T-helper 2 cell treated with Interferon-gamma antibody and Interleukin-4, amounts not matched to agents 100 ng/mL and 5 ng/mL, for 36 hours (primary cell): Measurements from ENCODE around the gene ZNF775. TPM values are rescaled to one million over a fixed set of nuclear protein-coding genes. Genes with fewer than 3 reads are reported as not detected.
"Not testable (repeated sequence)": the region's sequence is repeated elsewhere in the genome, so short reads cannot be mapped to it uniquely, and the experiment has no call there.

Source experiments
- intact Hi-C: fragments of 100-400 bp; cut with micrococcal nuclease; formaldehyde crosslinking; loops from one replicate; pipeline ENCODE4 v1.15.1; 2023
- total RNA-seq: library from RNA; stranded (reverse); gene quantifications from 2 replicates; pipeline ENCODE4 v1.2.3, GENCODE V29; 2022

The ZNF775 gene
- total RNA-seq, 1 donor from 2014 or later = 4.2 TPM

- intact Hi-C loops = no loop called here
Observed at GRCh38 chr7:150380463-150380862, 1.3 kb downstream of the ZNF775 start.

DNA sequence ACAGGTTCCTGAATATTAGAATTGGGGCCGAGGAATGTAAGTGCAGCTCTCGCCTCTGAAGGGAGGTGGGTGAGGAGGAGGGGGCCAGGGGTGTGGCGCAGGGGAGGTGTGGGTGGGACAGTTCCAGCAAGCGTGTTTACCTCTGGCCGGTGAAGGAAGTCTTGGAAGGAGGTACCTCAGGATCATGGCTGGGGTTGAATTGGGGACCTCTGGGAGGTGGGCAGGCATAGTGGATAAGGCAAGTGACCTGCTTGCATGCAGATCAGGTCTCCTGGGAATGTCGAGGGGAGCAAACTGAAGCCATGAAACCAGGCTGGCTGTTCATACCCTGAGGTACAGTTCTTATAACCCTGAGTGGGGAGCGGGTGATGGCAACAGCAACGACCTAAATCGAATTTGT lies 2.0 kb downstream of the ZNF775 start:
- intact Hi-C loops = no loop called here

GRCh38 chr7:150381785-150382122 lies 2.6 kb downstream of the ZNF775 start:
- intact Hi-C loops = no loop called here

- intact Hi-C loops = no loop called here
Observed at GRCh38 chr7:150382123-150382843, 3.2 kb downstream of the ZNF775 start.

DNA sequence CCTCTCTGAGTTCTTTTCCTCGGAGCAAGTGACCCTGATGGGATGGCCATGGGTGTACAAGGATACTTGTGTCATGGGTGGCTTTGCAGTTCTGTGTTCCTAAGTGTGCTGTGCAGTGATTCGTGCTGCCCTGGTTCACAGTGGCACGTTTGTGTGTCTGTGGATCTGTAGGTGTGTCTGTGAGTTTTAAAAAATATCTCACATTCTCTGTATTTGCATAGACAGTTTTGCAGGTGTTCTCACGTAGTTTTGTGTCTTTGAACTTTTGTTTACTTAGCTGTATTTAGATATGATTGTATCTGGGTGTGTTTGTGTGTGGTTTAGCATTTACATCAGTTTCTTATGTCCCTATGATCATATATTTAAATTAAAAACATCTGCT lies 3.7 kb downstream of the ZNF775 start:
- intact Hi-C loops = no loop called here

- intact Hi-C loops = no loop called here
Observed at GRCh38 chr7:150383710-150384397, 4.7 kb downstream of the ZNF775 start.

DNA sequence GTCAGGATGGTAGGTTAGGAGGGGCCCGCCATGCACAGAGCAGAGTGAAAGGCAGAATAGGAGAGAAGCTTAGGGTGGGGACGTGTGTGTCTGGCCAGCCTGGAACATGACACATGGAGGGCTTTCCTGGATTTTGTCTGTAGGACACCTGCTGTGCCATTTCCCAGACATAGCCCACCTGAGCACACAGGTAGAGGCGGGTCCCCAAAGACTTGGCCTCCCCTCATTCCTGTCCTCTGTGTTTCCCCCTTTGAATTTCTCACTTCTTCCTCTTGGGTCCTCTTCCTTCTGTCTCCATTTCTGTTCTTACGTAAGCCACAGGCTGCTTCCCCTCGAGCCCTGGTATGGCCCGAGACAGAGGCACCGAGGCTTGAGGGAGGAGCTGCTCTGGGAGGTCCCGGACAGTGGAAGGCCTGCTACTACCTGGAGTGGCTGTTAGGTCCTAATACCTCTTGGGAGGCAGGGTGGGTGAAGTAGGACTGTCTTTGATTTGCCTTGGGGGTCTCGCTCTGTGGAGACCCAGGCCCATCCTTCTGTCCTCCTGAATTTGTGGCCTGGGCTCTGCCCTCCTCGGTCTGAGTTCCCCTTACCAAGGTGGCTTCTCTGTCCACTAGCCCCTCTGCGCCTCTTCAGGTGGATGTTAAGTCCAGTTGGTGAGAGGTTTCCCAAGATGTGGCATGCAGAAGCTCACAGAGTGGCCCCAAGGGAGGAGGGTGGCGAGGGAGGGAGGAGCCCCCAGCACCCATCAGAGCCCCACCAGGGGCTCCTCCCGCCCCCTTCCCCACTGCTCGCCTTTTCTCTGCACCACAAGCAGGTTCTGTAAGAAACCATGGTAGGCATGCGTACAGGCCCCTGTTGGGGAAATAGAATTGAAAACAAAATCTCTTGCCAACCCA lies 5.5 kb downstream of the ZNF775 start:
- intact Hi-C loops = no loop called here

DNA sequence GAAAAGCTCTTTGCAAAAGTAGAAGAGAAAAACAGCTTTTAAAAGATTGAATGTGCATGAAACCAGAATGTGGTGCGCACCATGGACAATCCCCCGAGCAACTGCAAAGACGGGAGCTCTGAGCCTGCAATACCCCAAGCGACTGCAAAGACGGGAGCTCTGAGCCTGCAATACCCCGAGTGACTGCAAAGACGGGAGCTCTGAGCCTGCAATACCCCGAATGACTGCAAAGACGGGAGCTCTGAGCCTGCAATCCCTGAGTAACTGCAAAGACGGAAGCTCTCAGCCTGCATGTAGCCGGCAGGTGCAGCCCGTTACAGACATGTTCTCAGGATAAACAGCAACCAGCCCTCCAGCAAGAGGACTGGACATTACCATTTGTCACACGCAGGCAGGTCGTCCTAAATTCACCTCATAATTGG lies 6.2 kb downstream of the ZNF775 start:
- intact Hi-C loops = no loop called here

DNA sequence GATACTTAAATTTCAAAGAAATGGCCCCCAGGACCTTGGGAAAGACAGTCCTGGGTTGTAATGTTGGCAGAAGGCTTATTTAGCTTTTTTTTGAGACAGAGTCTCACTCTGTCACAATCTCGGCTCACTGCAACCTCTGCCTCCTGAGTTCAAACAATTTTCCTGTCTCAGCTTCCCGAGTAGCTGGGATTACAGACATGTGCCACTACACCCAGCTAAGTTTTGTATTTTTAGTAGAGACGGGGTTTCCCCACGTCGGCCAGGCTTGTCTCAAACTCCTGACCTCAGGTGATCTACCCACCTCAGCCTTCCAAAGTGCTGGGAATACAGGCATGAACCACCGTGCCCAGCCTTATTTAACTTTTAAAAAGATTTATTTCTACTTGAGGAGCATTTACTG lies 6.8 kb downstream of the ZNF775 start:
- intact Hi-C loops = not testable (repeated sequence)

DNA sequence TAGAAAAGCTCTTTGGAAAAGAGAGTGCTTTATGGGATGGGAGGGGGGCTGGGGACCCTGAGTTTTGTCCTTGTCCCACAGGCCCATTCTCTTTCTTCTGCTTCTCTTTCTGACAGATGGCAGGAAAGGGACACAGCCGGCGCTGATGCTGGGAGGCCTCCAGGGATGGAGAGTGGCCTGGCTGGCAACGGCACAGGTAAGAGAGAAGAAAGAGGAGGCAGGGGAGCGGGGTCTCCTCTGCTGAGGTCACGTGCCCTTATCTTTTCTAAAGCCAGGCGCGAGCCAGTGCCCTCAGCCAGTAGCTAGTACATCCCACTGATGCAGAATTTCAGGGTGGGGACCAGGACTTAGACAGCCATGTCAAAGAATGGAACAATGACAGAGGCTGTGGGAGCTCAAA lies 9.2 kb downstream of the ZNF775 start:
- intact Hi-C loops = no loop called here

- intact Hi-C loops = no loop called here
Observed at GRCh38 chr7:150388709-150389531, 9.8 kb downstream of the ZNF775 start.

DNA sequence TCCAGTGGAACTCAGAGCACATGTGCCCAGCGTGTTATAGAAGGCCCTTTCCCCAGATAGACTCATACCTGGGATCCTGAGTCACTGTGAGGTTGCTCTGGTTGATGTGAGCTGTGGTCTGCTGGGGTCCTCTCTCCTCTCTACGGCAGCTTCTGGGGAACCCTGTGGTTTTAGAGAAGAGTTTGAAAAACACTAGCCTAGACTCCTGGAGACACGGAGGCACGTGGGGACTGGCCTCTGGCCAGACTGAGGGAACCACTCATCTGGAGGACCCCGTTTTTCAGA lies 10.3 kb downstream of the ZNF775 start:
- intact Hi-C loops = no loop called here

DNA sequence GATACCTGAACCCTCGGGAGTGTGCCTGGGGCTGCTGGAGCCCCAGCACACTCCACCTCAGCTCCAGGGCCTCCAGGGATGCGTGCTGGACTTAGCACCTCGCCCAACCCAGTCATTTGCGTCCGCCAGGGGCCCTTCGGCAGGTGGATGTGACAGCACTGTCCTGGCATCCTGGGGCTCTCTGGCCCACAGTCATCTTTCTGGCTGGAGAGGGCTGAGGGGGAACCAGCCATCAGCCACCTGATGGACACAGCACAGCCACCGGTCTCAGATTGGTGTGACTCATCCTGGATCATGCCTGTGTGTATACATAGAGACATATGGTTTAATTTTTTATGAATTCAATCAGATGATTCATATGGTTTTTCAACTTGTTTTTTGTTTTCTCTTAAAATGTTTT lies 11.1 kb downstream of the ZNF775 start:
- intact Hi-C loops = no loop called here

DNA sequence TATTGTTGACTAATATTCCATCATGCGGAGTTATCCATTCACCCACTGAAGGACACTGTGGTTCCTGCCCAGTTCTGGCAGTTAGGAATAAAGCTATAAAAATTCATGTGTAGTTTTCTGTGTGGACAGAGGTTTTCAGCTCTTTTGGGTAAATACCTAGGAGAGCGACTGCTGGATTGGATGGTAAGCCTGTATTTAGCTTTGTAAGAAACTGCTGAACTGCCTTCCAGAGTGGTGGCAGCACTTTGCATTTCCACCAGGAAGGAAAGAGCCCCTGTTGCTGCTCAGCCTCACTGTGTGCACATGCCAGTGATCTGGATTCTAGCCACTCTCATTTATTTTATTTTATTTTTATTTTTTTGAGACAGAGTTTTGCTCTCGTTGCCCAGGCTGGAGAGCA lies 14.2 kb downstream of the ZNF775 start:
- intact Hi-C loops = no loop called here

DNA sequence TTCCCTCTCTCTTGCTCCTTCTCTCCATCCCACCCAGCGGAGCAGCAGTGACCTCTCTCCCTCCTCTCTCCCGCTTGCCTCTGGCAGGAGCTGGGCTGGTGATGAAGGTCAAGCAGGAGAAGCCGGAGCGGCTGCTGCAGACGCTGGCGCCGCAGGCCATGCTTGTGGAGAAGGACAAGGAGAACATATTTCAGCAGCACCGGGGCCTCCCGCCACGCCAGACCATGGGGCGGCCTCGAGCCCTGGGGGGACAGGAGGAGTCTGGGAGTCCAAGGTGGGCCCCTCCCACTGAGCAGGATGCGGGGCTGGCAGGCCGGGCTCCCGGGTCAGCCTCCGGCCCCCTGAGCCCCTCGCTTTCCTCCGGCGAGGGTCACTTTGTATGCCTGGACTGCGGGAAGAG lies 17.3 kb downstream of the ZNF775 start:
- intact Hi-C loops = no loop called here

- intact Hi-C loops = no loop called here
Observed at GRCh38 chr7:150396851-150397260, 17.7 kb downstream of the ZNF775 start.

GRCh38 chr7:150397346-150398107 lies 18.4 kb downstream of the ZNF775 start:
- intact Hi-C loops = no loop called here

DNA sequence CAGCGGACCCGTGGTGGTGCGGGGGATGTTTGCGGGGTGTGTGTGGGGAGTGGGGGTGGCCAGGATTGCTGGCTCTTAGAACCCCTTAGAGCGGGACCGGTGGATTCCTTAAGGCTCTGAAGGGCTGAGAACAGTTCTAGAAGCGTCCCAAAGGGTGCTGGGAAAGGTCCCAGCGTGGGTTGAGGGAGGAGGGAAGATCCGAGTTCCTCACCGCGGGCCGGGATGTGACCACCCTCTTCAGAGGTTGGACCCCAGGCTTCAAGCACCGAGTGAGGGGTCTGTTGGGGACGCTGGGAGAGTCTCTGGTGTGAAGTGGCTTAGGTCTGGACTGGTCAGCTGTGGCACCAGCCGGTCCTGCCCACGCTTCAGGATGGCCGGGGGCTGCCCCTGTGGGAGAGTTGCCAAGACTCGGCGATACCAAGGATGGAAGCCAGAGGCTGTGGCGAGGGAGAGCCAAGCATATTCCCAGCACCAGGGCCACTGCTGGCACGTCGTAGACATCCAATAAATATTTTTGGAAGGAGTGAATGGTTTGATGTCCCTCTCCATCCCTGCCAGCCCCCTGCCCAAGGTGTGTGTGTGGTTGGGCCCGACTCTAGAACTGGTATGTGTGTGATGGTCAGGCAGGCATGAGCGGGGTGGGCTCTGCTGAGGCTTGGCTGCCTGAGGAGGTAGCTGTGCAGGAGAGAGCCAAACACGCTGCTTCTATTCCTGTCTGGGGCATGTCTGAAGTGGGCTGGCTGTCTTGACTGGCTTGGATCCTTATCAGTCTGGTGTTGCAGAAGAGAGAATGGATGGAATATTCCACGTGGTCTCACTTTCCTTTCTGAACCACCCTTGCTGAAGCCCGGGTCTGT lies 19.2 kb downstream of the ZNF775 start:
- intact Hi-C loops = no loop called here

DNA sequence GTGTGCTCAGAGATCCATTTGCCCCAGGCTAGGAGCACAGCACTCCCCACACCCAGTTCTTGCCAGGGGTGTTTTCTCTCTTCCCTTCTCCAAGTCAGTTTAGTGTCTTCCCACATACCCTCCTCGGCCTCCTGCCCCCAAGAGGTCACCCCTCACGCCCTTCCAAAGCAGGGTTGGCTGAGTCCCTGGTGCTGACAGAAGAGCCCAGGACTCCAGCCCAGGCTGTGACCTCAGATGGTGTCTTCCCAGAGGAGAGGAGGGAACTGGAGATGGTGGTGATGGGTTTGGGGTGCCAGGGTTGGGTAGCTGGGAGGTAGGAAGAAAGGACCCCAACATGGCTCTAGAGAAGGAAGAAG lies 19.8 kb downstream of the ZNF775 start:
- intact Hi-C loops = no loop called here

DNA sequence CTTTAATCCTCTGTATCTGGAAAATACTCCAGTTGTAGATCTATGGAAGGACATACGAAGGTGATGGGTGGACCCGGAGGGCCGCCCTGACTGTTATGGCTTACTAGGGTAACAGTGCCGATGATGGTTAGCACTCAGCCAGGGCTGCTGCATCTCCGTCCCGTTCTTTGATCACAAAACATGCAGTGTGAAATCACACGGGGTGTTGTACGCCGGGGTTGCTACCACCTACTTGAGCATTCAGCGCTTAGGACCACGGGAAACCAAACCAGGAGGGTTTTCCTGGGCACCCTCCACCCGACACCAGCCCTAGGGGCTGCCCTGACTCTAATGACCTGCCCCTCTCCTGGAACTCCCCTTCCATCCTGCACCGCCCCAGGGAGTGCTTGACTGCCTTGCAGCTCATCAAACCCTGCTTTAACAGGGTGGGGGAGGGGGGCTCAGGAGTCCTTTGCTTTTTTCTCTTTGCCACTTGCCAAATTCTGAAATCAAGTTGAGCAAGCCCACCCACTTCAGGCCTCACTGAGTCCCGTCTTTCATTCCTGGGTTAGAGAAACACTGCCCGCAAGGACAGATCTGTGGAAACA lies 20.4 kb downstream of the ZNF775 start:
- intact Hi-C loops = no loop called here
